AG09309 (cell line): Measurements from ENCODE around the gene UROC1.

Source experiments
- DNase-seq: peaks from one replicate; pipeline ENCODE4 v3.0.0-alpha.2; 2010; ENCODE audit warnings: low read depth
- H3K4me3 ChIP-seq: 2 replicates; pipeline ENCODE4 v1.5.1; 2011; ENCODE audit warnings: mild to moderate bottlenecking, low read depth, low read length, moderate library complexity; ENCODE audit not compliant: control insufficient read depth
- TF ChIP-seq, protein P1 (sequence below): IDR thresholded peaks from 2 replicates; pipeline ENCODE4 v1.5.1; 2011; ENCODE audit warnings: mild to moderate bottlenecking, low read depth, low read length, inconsistent platforms; ENCODE audit not compliant: insufficient read depth, control insufficient read depth; ENCODE audit errors: missing control alignments

The UROC1 gene

DNA sequence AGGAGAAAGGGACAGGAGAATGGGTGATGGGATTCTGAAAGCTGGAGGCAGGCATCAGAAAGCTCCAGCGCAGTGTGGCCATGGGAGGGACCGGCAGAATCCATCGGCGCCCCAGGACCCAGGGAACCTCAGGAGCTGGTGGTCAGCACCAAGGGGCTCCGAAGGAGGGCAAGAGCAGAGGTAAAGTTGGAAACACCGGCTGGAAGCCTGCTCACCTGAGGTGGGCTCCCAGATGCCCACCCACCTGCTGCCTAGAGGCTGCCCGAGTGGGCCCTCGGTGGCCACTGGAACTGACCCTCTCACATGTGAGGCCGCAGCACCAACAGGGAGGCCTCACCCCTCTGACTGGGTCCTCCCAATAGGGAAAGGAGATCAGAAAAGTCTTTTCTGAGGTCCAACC, 31.6 kb downstream of the UROC1 start:
- H3K4me3 ChIP-seq: no peak overlapping the region
- TF ChIP-seq, protein P1, sequence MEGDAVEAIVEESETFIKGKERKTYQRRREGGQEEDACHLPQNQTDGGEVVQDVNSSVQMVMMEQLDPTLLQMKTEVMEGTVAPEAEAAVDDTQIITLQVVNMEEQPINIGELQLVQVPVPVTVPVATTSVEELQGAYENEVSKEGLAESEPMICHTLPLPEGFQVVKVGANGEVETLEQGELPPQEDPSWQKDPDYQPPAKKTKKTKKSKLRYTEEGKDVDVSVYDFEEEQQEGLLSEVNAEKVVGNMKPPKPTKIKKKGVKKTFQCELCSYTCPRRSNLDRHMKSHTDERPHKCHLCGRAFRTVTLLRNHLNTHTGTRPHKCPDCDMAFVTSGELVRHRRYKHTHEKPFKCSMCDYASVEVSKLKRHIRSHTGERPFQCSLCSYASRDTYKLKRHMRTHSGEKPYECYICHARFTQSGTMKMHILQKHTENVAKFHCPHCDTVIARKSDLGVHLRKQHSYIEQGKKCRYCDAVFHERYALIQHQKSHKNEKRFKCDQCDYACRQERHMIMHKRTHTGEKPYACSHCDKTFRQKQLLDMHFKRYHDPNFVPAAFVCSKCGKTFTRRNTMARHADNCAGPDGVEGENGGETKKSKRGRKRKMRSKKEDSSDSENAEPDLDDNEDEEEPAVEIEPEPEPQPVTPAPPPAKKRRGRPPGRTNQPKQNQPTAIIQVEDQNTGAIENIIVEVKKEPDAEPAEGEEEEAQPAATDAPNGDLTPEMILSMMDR: no peak
- DNase-seq: no peak

DNA sequence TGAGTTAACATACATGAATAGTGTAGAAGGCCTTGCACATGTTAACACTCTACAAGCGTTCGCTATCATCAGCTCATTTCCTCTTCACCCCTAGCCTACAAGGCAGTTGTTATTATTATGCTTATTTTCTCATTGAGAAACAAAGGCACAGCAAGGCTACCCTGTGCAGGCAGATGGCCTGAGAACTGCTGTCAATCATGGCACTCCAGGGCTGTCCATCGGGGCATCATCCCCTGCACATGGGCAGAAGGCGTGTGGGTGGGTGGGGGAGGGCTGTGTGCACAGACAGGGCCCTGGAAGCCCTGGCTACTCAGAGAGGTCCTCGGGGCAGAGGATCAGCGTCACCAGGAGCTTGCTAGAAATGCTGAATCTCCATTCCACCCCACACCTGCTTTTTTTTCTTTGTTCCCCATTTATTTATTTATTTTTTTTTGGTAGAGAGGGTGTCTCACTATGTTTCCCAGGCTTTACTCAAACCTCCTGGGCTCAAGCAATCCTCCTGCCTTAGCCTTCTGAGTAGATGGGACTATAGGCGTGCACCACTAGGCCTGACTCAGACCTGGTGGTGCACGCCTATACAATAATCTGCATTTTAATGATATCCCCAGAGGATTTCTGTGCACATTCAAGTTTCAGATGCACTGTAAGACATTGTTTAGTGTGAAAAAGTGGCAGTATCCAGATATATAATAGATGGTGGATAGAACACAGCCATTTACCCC, 32.2 kb downstream of the UROC1 start:
- TF ChIP-seq, protein P1: no peak
- no peak for DNase-seq
- no peak overlapping the region for H3K4me3 ChIP-seq

DNA sequence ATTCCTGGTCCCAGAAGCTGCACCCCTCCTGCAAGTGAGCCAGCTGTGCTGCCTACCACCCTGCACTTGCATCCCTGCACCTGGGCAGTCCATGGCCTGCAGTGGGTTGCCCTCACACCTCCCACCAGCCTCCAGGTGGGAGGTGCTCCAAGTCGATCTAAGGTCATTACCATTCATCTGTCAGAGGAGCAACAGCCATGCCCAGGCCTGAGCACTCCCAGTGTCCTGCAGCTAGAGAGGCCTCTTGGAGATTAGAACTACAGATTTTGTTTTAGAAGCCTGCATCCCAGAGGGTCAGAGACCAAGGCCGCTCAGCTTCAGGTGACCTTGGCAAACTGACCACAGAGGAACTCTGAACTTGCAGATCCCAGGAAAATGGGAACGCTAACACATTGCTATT, 32.9 kb downstream of the UROC1 start:
- TF ChIP-seq, protein P1: no peak
- no peak overlapping the region for H3K4me3 ChIP-seq
- no peak for DNase-seq

- H3K4me3 ChIP-seq: no peak overlapping the region
- no peak for DNase-seq
- TF ChIP-seq, protein P1: no peak
These were observed 33.4 kb downstream of the UROC1 start for GRCh38 chr3:126484148-126484547.

GRCh38 chr3:126483321-126483761, 34.2 kb downstream of the UROC1 start:
- TF ChIP-seq, protein P1: no peak
- no peak for DNase-seq
- H3K4me3 ChIP-seq: no peak overlapping the region

DNA sequence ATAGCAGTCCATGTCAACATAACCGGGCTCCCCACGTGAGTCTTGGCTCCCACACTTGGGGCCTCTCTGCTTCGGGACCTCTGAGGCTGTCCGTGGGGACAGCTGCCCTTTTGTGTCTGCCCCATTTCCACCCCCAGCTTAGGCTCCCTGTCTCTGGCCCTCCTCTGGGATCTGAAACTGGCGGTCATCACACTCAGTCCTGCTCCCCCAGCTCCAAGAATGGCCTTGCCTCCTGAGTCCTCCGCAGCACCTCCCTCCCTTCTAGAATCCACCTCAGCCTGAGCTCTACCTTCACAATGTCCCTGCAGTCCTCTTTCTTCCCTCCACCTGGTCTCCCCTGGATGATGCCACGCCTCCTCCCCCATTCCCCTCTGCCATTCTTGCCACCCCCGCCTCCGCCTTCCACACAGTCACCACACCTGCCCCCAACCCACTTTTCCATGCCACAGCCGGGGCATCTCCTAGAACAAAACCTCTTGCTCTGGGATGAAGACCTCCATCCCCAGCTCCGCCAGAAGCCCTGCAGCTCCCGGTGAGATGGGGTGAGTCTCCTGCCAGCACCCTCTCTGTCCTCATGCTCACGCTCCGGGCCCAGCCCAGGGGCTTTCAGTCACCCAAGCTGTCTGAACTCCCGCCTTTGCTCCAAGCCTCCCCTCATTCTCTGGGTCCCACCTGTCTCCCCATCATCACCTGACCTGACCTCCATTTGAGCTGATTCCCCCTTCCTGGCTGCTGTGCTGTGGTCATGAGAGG, 34.9 kb downstream of the UROC1 start:
- no peak overlapping the region for H3K4me3 ChIP-seq
- TF ChIP-seq, protein P1: no peak
- DNase-seq: no peak
